GM06990 (cell line): ENCODE data around the gene ARHGAP33.

Experiments used
- DNase-seq: peaks from one replicate; pipeline ENCODE4 v3.0.0-alpha.2; 2011; ENCODE audit not compliant: insufficient read length; ENCODE audit errors: extremely low read depth
- H3K27me3 ChIP-seq: replicated peaks from 2 replicates; pipeline ENCODE4 v1.6.0; 2011; ENCODE audit warnings: low read length; ENCODE audit not compliant: control insufficient read depth, insufficient read depth
- H3K36me3 ChIP-seq: 2 replicates; pipeline ENCODE4 v1.5.1; 2011; ENCODE audit warnings: low read length; ENCODE audit not compliant: control insufficient read depth, insufficient read depth
- H3K4me3 ChIP-seq: replicated peaks from 2 replicates; pipeline ENCODE4 v1.5.1; 2011; ENCODE audit warnings: low read depth, mild to moderate bottlenecking, control low read depth, low read length
- TF ChIP-seq, protein P1 (sequence below): IDR thresholded peaks from 2 replicates; pipeline ENCODE4 v1.5.1; 2011; ENCODE audit warnings: low read length, control low read depth, mild to moderate bottlenecking, inconsistent platforms; ENCODE audit not compliant: insufficient read depth, poor library complexity, severe bottlenecking

Gene ARHGAP33

DNA sequence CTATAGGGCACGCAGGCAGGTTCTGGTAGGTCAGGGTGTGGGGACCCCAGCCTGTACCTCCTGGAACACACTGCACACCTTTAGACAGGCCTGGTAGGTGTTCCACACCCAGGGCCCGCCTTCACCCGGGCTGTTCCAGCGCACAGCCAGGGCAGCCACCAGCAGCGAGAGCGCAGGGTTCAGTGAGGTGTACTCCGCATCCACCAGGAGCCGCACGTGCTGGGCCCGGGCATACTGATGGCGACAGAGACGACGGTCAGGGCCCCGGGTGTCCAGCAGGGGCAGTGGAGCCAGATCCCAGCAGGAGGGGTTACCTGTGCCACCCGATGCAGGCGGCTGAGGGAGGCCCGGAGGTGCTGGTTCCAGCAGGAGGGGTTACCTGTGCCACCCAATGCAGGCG, 31.2 kb downstream of the ARHGAP33 start:
- no peaks in the 10 kb centered on the region for H3K36me3 ChIP-seq
- TF ChIP-seq, protein P1, sequence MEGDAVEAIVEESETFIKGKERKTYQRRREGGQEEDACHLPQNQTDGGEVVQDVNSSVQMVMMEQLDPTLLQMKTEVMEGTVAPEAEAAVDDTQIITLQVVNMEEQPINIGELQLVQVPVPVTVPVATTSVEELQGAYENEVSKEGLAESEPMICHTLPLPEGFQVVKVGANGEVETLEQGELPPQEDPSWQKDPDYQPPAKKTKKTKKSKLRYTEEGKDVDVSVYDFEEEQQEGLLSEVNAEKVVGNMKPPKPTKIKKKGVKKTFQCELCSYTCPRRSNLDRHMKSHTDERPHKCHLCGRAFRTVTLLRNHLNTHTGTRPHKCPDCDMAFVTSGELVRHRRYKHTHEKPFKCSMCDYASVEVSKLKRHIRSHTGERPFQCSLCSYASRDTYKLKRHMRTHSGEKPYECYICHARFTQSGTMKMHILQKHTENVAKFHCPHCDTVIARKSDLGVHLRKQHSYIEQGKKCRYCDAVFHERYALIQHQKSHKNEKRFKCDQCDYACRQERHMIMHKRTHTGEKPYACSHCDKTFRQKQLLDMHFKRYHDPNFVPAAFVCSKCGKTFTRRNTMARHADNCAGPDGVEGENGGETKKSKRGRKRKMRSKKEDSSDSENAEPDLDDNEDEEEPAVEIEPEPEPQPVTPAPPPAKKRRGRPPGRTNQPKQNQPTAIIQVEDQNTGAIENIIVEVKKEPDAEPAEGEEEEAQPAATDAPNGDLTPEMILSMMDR: no peak
- H3K27me3 ChIP-seq: no peaks in the 10 kb centered on the region; the same call in 1 of the 2 replicates
- DNase-seq: no peak
- H3K4me3 ChIP-seq: no peak overlapping the region

DNA sequence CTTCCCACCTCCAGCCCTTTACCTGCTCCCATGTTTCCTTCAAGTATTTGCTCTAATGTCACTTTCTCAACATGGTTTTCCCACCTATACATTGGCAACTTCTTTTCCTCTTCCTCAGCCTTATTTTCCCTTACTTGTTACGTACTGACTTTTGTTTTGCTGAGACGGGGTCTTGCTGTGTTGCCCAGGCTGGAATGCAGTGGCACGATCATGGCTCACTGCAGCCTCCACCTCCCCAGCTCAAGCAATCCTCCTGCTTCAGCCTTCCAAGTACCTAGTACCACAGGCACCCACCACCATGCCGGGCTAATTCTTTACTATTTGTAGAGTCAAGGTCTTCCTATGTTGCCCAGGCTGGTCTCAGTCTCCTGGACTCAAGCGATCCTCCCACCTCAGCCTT, 32.3 kb downstream of the ARHGAP33 start:
- Histone ChIP-seq H3K27me3 (no peaks in the 10 kb centered on the region; the same call in 1 of the 2 replicates), H3K36me3 (no peaks in the 10 kb centered on the region), H3K4me3 (no peak overlapping the region)
- DNase-seq: no peak
- TF ChIP-seq, protein P1: no peak

DNA sequence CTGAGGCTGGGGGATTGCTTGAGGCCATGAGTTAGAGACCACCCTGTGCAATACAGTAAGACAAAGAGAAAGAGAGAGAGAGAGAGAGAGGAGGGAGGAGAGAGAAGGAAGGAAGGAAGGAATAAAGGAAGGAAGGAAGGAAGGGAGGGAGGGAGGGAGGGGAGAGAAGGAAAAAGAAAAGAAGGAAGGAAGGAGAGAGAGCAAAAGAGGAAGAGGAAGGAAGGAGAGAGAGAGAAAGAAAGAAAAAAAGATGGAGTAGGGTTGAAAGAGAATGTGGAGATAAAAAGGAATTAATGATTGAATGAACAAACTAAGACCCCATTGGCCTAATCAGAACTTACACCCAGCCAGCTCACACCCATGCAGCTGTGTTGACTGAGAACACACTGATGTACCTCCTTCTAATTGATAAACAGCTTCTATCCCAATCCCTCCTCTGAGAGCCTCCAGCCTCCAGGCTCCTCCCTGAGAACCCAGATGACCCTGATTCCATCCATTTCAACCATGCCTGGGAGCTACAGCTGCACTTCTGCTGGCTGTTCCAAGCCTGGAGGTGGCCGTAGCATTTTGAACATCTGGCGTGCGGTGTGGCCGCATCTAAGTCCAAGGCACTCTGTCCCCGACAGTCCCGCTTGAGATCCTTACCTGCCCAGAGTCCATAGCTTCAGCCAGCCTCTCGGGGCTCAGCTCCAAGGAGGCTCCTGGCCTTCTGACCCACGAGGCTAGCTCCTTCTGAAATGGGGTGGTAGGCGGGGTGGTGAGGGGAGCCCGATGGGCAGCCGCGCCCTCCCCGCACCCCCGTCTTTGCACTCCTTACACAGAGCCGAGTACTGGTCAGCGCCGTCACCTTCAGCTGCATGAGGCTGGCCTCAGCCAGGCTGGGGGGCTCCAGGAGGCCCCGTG, 36.2 kb downstream of the ARHGAP33 start:
- Histone ChIP-seq H3K36me3 (no peaks in the 10 kb centered on the region), H3K27me3 (no peaks in the 10 kb centered on the region; the same call in 1 of the 2 replicates), H3K4me3 (no peak overlapping the region)
- TF ChIP-seq, protein P1: no peak
- DNase-seq: no peak

DNA sequence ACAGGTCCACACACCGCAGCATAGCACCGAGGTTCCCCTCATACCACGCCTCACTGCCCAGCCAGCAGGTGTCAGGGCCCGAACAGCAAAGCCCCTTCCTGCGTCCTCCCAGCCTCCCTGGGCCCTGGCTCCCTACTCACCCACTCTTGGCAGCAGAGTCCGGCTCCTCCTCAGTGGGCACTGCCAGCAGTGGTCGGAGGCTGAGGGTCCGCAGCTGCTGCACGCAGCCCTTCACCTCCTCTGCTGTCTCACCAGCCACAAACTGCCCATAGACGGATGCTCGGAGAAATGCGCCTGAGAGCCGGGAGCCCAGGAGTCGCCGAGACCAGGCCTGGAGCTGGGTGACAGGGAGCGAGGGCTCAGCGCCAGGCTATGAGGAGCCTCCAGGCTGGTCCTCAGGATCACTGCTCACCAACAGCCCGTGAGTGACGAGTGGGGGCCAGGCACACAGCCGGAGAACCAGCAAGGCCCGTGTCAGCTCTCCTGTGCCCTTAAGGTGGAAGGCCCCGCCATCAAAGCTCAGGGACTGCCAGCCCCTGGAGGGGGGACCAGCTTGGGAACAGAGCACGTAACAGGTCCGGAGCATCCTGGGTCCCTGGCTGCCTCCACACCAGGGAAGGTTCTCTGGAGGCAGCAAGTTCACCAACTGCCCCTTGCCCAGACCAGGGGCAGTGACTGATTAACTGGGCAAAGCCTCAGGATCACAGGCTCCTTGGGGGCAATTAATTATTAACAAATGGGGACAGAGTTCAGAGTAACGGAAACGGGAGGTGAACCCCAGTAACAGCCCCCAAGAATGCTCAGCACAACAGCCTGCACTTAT, 37.1 kb downstream of the ARHGAP33 start, which contains the start of gene PRODH2:
TSS of gene PRODH2 (minus strand) at position 626 of the 823 bp plus-strand sequence. CDS start at position 586, 40 bp downstream.
- Histone ChIP-seq H3K4me3 (no peak within 1 kb of the TSS), H3K27me3 (no peaks in the 10 kb centered on the region; the same call in 1 of the 2 replicates), H3K36me3 (no peaks in the 10 kb centered on the region)
- no peak for DNase-seq
- TF ChIP-seq, protein P1: no peak

DNA sequence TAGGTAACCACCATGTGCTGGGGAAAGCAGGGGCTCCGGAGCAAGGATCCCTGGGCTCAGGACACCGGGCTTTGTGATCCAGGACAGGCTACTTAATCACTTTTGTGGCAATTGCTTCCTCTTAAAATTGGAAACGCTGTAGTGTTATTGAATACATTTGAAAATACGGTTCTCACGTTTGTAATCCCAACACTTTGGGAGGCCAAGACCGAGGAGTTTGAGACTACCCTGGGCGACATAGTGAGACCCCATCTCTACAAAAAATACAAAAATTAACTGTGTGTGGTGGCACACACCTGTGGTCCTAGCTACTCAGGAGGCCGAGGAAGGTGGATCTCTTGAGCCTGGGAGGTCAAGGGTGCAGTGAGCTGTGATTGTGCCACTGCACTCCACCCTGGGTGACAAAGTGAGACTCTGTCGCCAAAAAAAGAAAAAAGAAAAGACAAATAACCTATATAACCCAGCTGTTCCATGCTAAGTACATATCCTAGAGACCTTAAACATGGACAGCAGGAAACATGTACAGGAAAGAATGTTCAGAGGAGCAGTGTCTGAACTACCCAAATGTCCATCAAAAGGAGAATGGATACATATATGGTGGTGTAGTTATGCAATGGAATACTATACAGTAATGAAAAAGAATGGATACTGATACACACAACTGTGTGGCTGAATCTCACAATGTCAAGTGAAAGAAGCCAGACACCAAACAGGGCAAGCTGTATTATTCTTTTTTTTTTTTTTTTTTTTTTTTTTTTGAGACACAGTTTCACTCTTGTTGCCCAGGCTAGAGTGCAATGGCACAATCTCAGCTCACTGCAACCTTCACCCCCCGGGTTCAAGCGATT, 37.9 kb downstream of the ARHGAP33 start:
- TF ChIP-seq, protein P1: no peak
- no peaks in the 10 kb centered on the region for H3K36me3 ChIP-seq
- H3K4me3 ChIP-seq: no peak overlapping the region
- H3K27me3 ChIP-seq: no peaks in the 10 kb centered on the region
- DNase-seq: no peak
